HCT116 (cell line): ENCODE measurements around the gene BARX1. TPM values are rescaled to one million over a fixed set of nuclear protein-coding genes. Genes with fewer than 3 reads are reported as not detected.

ENCODE experiments used
- ATAC-seq: fragments of 200-7000 bp; cut with Tn5 transposase; 2 replicates; pipeline ENCODE4 v1.9.1; 2020; ENCODE audit warnings: mild to moderate bottlenecking, moderate library complexity
- BruUV-seq: library from RNA; stranded (reverse); fragments of 400-500 nt; replicated peaks from 2 replicates; lab custom pipeline; 2021; lab: Mats Ljungman, UMichigan
- CTCF ChIA-PET: fragments of 300-600 bp; sonication (Branson Sonifier 250); formaldehyde crosslinking; loops from one replicate; lab custom pipeline; 2021; ENCODE audit warnings: antibody characterized with exemption; lab: Charles Lee
- POLR2A ChIA-PET: fragments of 300-600, 350-600 bp; sonication (Branson Sonifier 250); formaldehyde crosslinking; loops from one replicate; lab custom pipeline; 2021; ENCODE audit warnings: antibody characterized with exemption; lab: Charles Lee
- RAD21 ChIA-PET, 2 experiments: fragments of 300-600 bp; sonication (Branson Sonifier 250); formaldehyde crosslinking; loops; one replicate each; lab custom pipeline; 2023; ENCODE audit warnings: low total read pairs in 2 of 2; ENCODE audit not compliant: uncharacterized antibody in 2 of 2, unreplicated experiment in 2 of 2, low non-redundant PET in 1 of 2; lab: Charles Lee
- DNase-seq: peaks from one replicate; pipeline ENCODE4 v3.0.0-alpha.2; 2010; ENCODE audit warnings: low read depth, low spot score
- H2AFZ ChIP-seq: fragments of 200-600 bp; shearing (Covaris generic), sonication (generic); 2 replicates; pipeline ENCODE4 v1.6.1; 2017; ENCODE audit warnings: low read depth, mixed run types, mixed read lengths, antibody characterized with exemption, low read length; ENCODE audit not compliant: poor library complexity, severe bottlenecking
- H3K27ac ChIP-seq: 2 replicates; pipeline ENCODE4 v1.5.1; 2012; ENCODE audit warnings: low read depth, low read length
- H3K27me3 ChIP-seq: fragments of 200-600 bp; sonication (generic); 2 replicates; pipeline ENCODE4 v1.6.1; 2016; ENCODE audit warnings: mixed run types, low read length, mixed read lengths; ENCODE audit not compliant: insufficient read depth
- H3K36me3 ChIP-seq, 2 experiments: fragments of 200-500 bp in 1 of 2; fragments of 200-600 bp in 1 of 2; sonication (Bioruptor generic) in 1 of 2; sonication (generic) in 1 of 2; 2 replicates each; pipeline versions ENCODE4 v1.5.1 to v1.6.1; 2014 to 2016; ENCODE audit warnings: low read length in 2 of 2, inconsistent platforms in 1 of 2, mixed read lengths in 1 of 2, mixed run types in 1 of 2; ENCODE audit not compliant: insufficient read depth in 2 of 2, control insufficient read depth in 1 of 2
- H3K4me1 ChIP-seq, 2 experiments: fragments of 200-600 bp in 1 of 2; sonication (generic) in 1 of 2; 2 replicates each; pipeline versions ENCODE4 v1.5.1 to v1.6.1; 2012 to 2017; ENCODE audit warnings: low read length in 2 of 2, inconsistent platforms in 1 of 2, mild to moderate bottlenecking in 1 of 2, mixed read lengths in 1 of 2, mixed run types in 1 of 2, moderate library complexity in 1 of 2; ENCODE audit not compliant: insufficient read depth in 2 of 2, control insufficient read depth in 1 of 2
- H3K4me2 ChIP-seq: fragments of 200-600 bp; sonication (generic); 2 replicates; pipeline ENCODE4 v1.6.1; 2017; ENCODE audit warnings: mixed run types, low read length, mixed read lengths
- H3K4me3 ChIP-seq, 2 experiments: fragments of 200-600 bp in 1 of 2; sonication (generic) in 1 of 2; replicated peaks in 1 of 2; 2 replicates each; pipeline ENCODE4 v1.5.1; 2011 to 2016; ENCODE audit warnings: low read length in 2 of 2, control low read depth in 1 of 2, low read depth in 1 of 2, mild to moderate bottlenecking in 1 of 2, mixed read lengths in 1 of 2, mixed run types in 1 of 2
- H3K79me2 ChIP-seq: fragments of 200-600 bp; sonication (generic); 2 replicates; pipeline ENCODE4 v1.6.1; 2017; ENCODE audit warnings: mild to moderate bottlenecking, mixed run types, low read length, moderate library complexity, mixed read lengths; ENCODE audit not compliant: insufficient read depth
- H3K9ac ChIP-seq: fragments of 200-600 bp; sonication (generic); 2 replicates; pipeline ENCODE4 v1.6.1; 2016; ENCODE audit warnings: low read length, mixed read lengths
- H3K9me2 ChIP-seq: fragments of 200-600 bp; sonication (generic), shearing (Covaris generic); 2 replicates; pipeline ENCODE4 v1.6.1; 2017; ENCODE audit warnings: mixed run types, mild to moderate bottlenecking, moderate library complexity; ENCODE audit not compliant: insufficient read depth
- H3K9me3 ChIP-seq, 2 experiments: fragments of 200-500 bp in 1 of 2; fragments of 200-600 bp in 1 of 2; sonication (Bioruptor generic) in 1 of 2; sonication (generic) in 1 of 2; 2 replicates each; pipeline ENCODE4 v1.6.1; 2014 to 2017; ENCODE audit warnings: low read length in 2 of 2, mixed read lengths in 2 of 2, inconsistent platforms in 1 of 2, low read depth in 1 of 2, mild to moderate bottlenecking in 1 of 2, mixed run types in 1 of 2, moderate library complexity in 1 of 2; ENCODE audit not compliant: control insufficient read depth in 1 of 2, insufficient read depth in 1 of 2
- H4K20me1 ChIP-seq: fragments of 200-600 bp; sonication (generic), shearing (Covaris generic); 2 replicates; pipeline ENCODE4 v1.6.1; 2017; ENCODE audit warnings: mixed run types, mild to moderate bottlenecking, moderate library complexity; ENCODE audit not compliant: insufficient read depth
- CBX3 ChIP-seq: IDR thresholded peaks from 2 replicates; pipeline ENCODE4 v1.6.1; 2012; ENCODE audit warnings: low read depth
- MAX ChIP-seq: IDR thresholded peaks from 2 replicates; pipeline ENCODE4 v1.6.1; 2012
- YY1 ChIP-seq: IDR thresholded peaks from 2 replicates; pipeline ENCODE4 v1.6.1; 2011; ENCODE audit warnings: low read length, low read depth, moderate library complexity, mild to moderate bottlenecking; ENCODE audit not compliant: insufficient replicate concordance; ENCODE audit errors: extremely low read depth
- ZNF274 ChIP-seq: fragments of 200-500 bp; sonication (Bioruptor generic); IDR thresholded peaks from 2 replicates; pipeline ENCODE4 v1.6.1; 2014; ENCODE audit warnings: mild to moderate bottlenecking, low read depth, low read length, inconsistent platforms
- intact Hi-C: fragments of 100-400 bp; cut with micrococcal nuclease; formaldehyde crosslinking; loops from 2 replicates; pipeline ENCODE4 v1.10.0; 2022
- total RNA-seq: library from RNA; stranded (reverse); gene quantifications from one replicate; pipeline ENCODE4 v1.2.1, GENCODE V29; 2021; ENCODE audit not compliant: unreplicated experiment
- TF ChIP-seq, protein P1 (sequence below), 3 experiments: fragments of 200-600 bp in 1 of 3; sonication (generic) in 1 of 3; IDR thresholded peaks in 2 of 3; conservative IDR thresholded peaks in 1 of 3; 2 replicates each; pipeline ENCODE4 v1.5.1; 2012 to 2017; ENCODE audit warnings: low read depth in 2 of 3, low read length in 2 of 3, antibody characterized with exemption in 1 of 3, borderline replicate concordance in 1 of 3, control low read depth in 1 of 3, mild to moderate bottlenecking in 1 of 3, mixed read lengths in 1 of 3, mixed run types in 1 of 3, moderate library complexity in 1 of 3; ENCODE audit not compliant: insufficient read depth in 1 of 3

BARX1 gene
- total RNA-seq, 1 experiment from 2014 or later: not detected

DNA sequence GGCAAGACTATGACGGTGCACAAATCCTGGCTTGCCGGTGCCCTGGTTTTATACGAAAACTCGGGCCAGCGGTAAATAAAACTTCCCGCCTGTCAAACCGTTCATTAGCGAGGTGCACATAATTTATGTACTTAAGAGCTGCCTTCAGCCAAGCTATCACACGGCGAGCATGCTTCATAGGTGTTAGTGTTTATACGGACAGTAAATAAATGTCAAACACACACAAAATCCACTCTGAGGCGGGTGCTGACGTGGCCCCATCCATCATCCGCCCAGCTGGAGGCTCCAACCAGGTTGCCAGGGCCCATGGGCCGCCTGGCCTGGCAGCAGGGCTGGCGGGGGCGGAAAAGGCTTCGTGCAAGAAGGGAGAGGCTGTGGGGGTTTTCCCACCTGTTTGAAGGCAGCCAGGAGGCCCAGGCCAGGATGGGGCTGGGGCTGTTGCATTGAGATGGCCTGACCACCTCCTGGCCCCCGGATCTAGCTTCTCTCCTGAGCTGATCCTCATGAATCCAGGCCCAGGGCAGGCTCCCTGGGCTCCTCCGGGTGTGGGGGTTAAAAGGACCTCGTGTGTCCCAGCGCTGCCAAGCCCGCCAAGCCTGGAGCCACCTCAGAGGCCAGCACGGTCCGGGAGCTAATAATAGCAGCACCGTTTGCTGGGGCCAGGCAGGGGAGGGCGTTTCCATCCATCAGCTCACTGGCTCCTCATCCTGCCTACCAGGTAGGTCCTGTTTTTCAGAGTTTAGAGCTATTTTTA lies 43.2 kb downstream of the BARX1 start:
- ChIA-PET POLR2A (no interaction called here), RAD21 (no interaction called here), CTCF (no interaction called here)
- Histone ChIP-seq H3K9me2 (no peaks in the 10 kb centered on the region), H3K9me3 (no peaks in the 10 kb centered on the region), H3K9ac (no peak overlapping the region), H3K4me2 (no peak overlapping the region), H3K4me1 (peaks cover 0 to 4% of the 10 kb centered on the region in 2 experiments; a peak in 1 of 4 replicates), H3K79me2 (no peaks in the 10 kb centered on the region), H3K4me3 (no peak overlapping the region), H2AFZ (no peak overlapping the region), H3K36me3 (no peaks in the 10 kb centered on the region), H3K27me3 (no peaks in the 10 kb centered on the region), H3K27ac (no peak overlapping the region), H4K20me1 (no peaks in the 10 kb centered on the region)
- no TSS peak for BruUV-seq
- TF ChIP-seq ZNF274: no peak
- TF ChIP-seq CBX3: no peak
- no peak for TF ChIP-seq MAX
- TF ChIP-seq, protein P1, sequence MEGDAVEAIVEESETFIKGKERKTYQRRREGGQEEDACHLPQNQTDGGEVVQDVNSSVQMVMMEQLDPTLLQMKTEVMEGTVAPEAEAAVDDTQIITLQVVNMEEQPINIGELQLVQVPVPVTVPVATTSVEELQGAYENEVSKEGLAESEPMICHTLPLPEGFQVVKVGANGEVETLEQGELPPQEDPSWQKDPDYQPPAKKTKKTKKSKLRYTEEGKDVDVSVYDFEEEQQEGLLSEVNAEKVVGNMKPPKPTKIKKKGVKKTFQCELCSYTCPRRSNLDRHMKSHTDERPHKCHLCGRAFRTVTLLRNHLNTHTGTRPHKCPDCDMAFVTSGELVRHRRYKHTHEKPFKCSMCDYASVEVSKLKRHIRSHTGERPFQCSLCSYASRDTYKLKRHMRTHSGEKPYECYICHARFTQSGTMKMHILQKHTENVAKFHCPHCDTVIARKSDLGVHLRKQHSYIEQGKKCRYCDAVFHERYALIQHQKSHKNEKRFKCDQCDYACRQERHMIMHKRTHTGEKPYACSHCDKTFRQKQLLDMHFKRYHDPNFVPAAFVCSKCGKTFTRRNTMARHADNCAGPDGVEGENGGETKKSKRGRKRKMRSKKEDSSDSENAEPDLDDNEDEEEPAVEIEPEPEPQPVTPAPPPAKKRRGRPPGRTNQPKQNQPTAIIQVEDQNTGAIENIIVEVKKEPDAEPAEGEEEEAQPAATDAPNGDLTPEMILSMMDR (IDR thresholded peaks at IDR 0.05 in 2 of 3, conservative IDR thresholded peaks at IDR 0.05 in 1 of 3; ENCODE audit: borderline replicate concordance in 1 of 3, insufficient read depth in 1 of 3, low read depth in 2 of 3, low read length in 2 of 3): no peak
- no peak for TF ChIP-seq YY1
- no peak for DNase-seq
- ATAC-seq: no peak
- intact Hi-C loops: no loop called here
